HCT116 (cell line): ENCODE results near the gene ZNF462. TPM values are rescaled to one million over a fixed set of nuclear protein-coding genes. Genes with fewer than 3 reads are reported as not detected.

Experiments
- JUND ChIP-seq: IDR thresholded peaks from 2 replicates; pipeline ENCODE4 v1.6.1; 2012
- TCF7L2 ChIP-seq: IDR thresholded peaks from 2 replicates; pipeline ENCODE4 v1.7.0; 2011; ENCODE audit warnings: borderline replicate concordance, inconsistent platforms; ENCODE audit not compliant: insufficient read depth, insufficient read length; ENCODE audit errors: extremely low read depth
- total RNA-seq: library from RNA; stranded (reverse); gene quantifications from one replicate; pipeline ENCODE4 v1.2.1, GENCODE V29; 2021; ENCODE audit not compliant: unreplicated experiment
- TF ChIP-seq, protein P1 (sequence below), 3 experiments: fragments of 200-600 bp in 1 of 3; sonication (generic) in 1 of 3; IDR thresholded peaks in 2 of 3; conservative IDR thresholded peaks in 1 of 3; 2 replicates each; pipeline ENCODE4 v1.5.1; 2012 to 2017; ENCODE audit warnings: low read depth in 2 of 3, low read length in 2 of 3, antibody characterized with exemption in 1 of 3, borderline replicate concordance in 1 of 3, control low read depth in 1 of 3, mild to moderate bottlenecking in 1 of 3, mixed read lengths in 1 of 3, mixed run types in 1 of 3, moderate library complexity in 1 of 3; ENCODE audit not compliant: insufficient read depth in 1 of 3

Gene ZNF462
- total RNA-seq, 1 experiment from 2014 or later: 18.1 TPM

- no peak for TF ChIP-seq TCF7L2
- TF ChIP-seq JUND: no peak
- TF ChIP-seq, protein P1, sequence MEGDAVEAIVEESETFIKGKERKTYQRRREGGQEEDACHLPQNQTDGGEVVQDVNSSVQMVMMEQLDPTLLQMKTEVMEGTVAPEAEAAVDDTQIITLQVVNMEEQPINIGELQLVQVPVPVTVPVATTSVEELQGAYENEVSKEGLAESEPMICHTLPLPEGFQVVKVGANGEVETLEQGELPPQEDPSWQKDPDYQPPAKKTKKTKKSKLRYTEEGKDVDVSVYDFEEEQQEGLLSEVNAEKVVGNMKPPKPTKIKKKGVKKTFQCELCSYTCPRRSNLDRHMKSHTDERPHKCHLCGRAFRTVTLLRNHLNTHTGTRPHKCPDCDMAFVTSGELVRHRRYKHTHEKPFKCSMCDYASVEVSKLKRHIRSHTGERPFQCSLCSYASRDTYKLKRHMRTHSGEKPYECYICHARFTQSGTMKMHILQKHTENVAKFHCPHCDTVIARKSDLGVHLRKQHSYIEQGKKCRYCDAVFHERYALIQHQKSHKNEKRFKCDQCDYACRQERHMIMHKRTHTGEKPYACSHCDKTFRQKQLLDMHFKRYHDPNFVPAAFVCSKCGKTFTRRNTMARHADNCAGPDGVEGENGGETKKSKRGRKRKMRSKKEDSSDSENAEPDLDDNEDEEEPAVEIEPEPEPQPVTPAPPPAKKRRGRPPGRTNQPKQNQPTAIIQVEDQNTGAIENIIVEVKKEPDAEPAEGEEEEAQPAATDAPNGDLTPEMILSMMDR (IDR thresholded peaks at IDR 0.05 in 2 of 3, conservative IDR thresholded peaks at IDR 0.05 in 1 of 3; ENCODE audit: borderline replicate concordance in 1 of 3, insufficient read depth in 1 of 3, low read depth in 2 of 3, low read length in 2 of 3): no peak
Observed at GRCh38 chr9:107060062-107060461, 197.1 kb downstream of the ZNF462 start (continued).
